ENCODE results near the gene SEL1L2.

The SEL1L2 gene

GRCh38 chr20:13863244-13863643 is 127.2 kb downstream of the SEL1L2 start:
- DNase-seq: no peak

- DNase-seq: no peak
Observed at GRCh38 chr20:13862245-13862644, 128.2 kb downstream of the SEL1L2 start.

- DNase-seq: no peak
Observed at GRCh38 chr20:13858871-13859270, 131.5 kb downstream of the SEL1L2 start.

- DNase-seq: no peak
Observed at GRCh38 chr20:13858439-13858838, 132.0 kb downstream of the SEL1L2 start.

- no peak for DNase-seq
Observed at GRCh38 chr20:13857961-13858360, 132.5 kb downstream of the SEL1L2 start.

- DNase-seq: no peak
Observed at GRCh38 chr20:13857304-13857703, 133.1 kb downstream of the SEL1L2 start.

- DNase-seq: no peak
Observed at GRCh38 chr20:13856354-13856753, 134.1 kb downstream of the SEL1L2 start.

- no peak for DNase-seq
Observed at GRCh38 chr20:13855613-13856012, 134.8 kb downstream of the SEL1L2 start.

- no peak for DNase-seq
Observed at GRCh38 chr20:13852306-13852705, 138.1 kb downstream of the SEL1L2 start.

GRCh38 chr20:13851279-13851678 is 139.1 kb downstream of the SEL1L2 start:
- no peak for DNase-seq

- no peak for DNase-seq
Observed at GRCh38 chr20:13844296-13844695, 146.1 kb downstream of the SEL1L2 start.

GRCh38 chr20:13841206-13841605 is 149.2 kb downstream of the SEL1L2 start:
- no peak for DNase-seq

GRCh38 chr20:13840093-13840465 is 150.3 kb downstream of the SEL1L2 start:
- no peak for DNase-seq

- DNase-seq: no peak
Observed at GRCh38 chr20:13839421-13840092, 150.9 kb downstream of the SEL1L2 start.

GRCh38 chr20:13838664-13839063 is 151.8 kb downstream of the SEL1L2 start:
- no peak for DNase-seq

GRCh38 chr20:13831476-13831875 is 158.9 kb downstream of the SEL1L2 start:
- no peak for DNase-seq

GRCh38 chr20:13825465-13825864 is 164.9 kb downstream of the SEL1L2 start:
- no peak for DNase-seq

GRCh38 chr20:13824459-13824858 is 166.0 kb downstream of the SEL1L2 start:
- no peak for DNase-seq

GRCh38 chr20:13822459-13822858 is 168.0 kb downstream of the SEL1L2 start:
- no peak for DNase-seq

GRCh38 chr20:13821876-13822275 is 168.5 kb downstream of the SEL1L2 start:
- no peak for DNase-seq

GRCh38 chr20:13819885-13820645 is 170.3 kb downstream of the SEL1L2 start:
- no peak for DNase-seq

- no peak for DNase-seq
Observed at GRCh38 chr20:13817342-13817741, 173.1 kb downstream of the SEL1L2 start.

- DNase-seq: no peak
Observed at GRCh38 chr20:13816757-13817156, 173.7 kb downstream of the SEL1L2 start.

- DNase-seq: no peak
Observed at GRCh38 chr20:13814672-13815071, 175.7 kb downstream of the SEL1L2 start.

- DNase-seq: no peak
Observed at GRCh38 chr20:13813910-13814309, 176.5 kb downstream of the SEL1L2 start.

All from DMS79 (cell line).